LNCaP clone FGC (cell line): ENCODE measurements around the gene AP4E1.

Experiments used
- DNase-seq: peaks from one replicate; pipeline ENCODE4 v3.0.0-alpha.2; 2011; ENCODE audit warnings: low read depth
- H3K4me3 ChIP-seq: 2 replicates; pipeline ENCODE4 v1.5.1; 2011; ENCODE audit warnings: mild to moderate bottlenecking, low read depth, low read length, control low read depth
- TF ChIP-seq, protein P1 (sequence below): IDR thresholded peaks from 2 replicates; pipeline ENCODE4 v1.5.1; 2012; ENCODE audit warnings: mild to moderate bottlenecking; ENCODE audit not compliant: control insufficient read depth, insufficient read depth; ENCODE audit errors: extremely low read depth

The AP4E1 gene

DNA sequence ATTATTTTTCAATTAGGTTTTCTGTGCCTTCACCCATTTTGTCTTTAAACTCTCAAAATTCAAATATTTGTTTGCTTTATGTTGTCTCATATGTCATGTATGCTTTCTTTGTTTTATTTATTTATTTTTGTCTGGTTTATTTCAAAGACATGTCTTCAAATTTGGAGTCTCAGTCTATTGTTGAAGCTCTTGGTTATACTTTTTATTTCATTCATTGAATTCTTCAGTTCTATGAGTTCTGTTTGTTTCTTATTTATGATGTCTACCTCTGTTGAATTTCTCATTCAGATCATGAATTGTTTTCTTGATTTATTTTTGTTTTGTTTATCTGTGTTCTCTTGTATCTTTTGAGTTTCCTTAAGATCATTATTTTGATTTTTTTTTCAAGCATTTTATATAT, 55.6 kb downstream of the AP4E1 start:
- H3K4me3 ChIP-seq = no peak overlapping the region
- DNase-seq = no peak
- TF ChIP-seq, protein P1, sequence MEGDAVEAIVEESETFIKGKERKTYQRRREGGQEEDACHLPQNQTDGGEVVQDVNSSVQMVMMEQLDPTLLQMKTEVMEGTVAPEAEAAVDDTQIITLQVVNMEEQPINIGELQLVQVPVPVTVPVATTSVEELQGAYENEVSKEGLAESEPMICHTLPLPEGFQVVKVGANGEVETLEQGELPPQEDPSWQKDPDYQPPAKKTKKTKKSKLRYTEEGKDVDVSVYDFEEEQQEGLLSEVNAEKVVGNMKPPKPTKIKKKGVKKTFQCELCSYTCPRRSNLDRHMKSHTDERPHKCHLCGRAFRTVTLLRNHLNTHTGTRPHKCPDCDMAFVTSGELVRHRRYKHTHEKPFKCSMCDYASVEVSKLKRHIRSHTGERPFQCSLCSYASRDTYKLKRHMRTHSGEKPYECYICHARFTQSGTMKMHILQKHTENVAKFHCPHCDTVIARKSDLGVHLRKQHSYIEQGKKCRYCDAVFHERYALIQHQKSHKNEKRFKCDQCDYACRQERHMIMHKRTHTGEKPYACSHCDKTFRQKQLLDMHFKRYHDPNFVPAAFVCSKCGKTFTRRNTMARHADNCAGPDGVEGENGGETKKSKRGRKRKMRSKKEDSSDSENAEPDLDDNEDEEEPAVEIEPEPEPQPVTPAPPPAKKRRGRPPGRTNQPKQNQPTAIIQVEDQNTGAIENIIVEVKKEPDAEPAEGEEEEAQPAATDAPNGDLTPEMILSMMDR = no peak

DNA sequence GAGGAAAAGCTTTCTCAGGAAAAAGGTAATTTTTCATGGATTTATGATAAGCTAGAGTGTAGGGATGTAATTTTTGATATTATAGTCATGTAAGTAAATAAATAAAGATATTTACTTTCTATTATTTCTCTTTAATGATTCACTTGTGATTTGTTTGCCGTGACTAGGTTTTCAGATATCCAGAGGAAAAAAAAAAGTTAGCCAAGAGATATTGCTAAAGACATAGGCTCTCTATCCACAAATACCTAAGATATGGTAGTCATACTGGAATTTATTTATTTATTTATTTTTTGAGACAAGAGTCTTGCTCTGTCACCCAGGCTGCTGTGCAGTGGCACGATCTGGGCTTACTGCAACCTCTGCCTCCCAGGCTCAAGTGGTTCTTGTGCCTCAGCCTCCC, 59.9 kb downstream of the AP4E1 start:
- TF ChIP-seq, protein P1 = no peak
- DNase-seq = no peak
- H3K4me3 ChIP-seq = no peak overlapping the region

DNA sequence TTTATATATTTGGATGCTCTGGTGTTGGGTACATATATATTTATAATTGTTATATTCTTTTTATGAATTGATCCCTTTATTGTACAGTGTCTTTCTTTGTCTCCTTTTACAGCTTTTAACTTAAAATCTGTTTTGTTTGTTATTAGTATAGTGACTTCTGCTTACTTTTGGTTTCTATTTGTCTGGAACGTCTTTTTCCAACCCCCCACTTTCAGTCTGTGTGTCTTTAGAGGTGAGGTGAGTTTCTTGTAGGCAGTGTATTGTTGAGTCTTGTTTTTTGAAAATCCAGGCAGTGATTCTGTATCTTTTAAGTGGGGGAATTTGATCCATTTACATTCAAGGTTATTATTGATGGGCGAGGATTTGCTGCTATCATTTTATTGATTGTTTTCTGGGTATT, 62.0 kb downstream of the AP4E1 start:
- H3K4me3 ChIP-seq = no peak overlapping the region
- TF ChIP-seq, protein P1 = no peak
- DNase-seq = no peak

DNA sequence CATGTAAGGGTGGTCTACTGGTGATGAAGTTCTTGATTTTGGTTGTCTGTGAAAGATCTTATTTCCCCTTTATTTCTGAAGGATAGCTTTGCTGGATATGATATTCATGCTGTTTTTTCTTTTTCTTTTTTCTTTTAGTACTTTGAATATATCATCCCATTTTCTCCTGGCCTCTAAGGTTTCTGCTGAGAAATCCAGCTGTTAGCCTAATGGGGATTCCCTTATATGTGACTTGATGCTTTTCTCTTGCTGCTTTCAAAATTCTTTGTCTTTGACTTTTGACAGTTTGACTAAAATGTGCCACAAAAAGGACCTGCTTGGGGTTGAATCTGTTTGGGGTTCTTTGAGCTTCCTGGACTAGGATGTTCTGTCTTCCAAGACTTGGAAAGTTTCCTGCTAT, 62.6 kb downstream of the AP4E1 start:
- no peak for DNase-seq
- H3K4me3 ChIP-seq = no peak overlapping the region
- TF ChIP-seq, protein P1 = no peak

DNA sequence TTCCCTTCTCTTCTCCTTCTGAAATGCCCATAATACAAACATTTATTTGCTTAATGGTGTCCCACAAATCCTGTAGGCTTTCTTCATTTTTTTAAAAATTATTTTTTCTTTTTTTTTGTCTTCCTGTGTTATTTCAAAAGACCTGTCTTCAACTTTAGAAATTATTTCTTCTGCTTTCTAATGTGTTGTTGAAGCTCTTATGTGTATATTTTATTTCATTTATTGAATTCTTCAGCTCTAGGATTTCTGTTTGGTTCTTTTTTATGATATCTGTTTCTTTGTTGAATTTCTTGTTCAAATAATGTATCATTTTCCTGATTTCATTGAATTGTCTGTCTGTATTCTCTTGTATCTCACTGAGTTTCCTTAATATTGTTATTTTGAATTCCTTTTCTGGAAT, 63.1 kb downstream of the AP4E1 start:
- no peak for DNase-seq
- no peak overlapping the region for H3K4me3 ChIP-seq
- TF ChIP-seq, protein P1 = no peak

DNA sequence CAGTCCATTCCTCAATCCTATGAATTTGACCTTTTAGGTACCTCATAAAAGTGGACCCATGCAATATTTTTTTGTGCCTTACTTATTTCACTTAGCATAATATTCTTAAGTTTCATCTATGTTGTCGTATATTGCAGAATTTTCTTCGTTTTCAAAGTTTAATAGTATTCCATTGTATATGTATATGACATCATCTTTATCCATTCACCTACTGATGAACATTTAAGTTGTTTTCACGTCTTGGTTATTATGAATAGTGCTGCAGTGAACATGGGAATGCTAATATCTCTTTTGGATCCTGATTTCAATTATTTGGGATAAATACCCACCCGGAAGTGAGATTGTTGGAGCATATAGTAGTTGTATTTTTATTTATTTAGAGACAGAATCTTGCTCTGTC, 65.1 kb downstream of the AP4E1 start:
- TF ChIP-seq, protein P1 = no peak
- DNase-seq = no peak
- H3K4me3 ChIP-seq = no peak overlapping the region

DNA sequence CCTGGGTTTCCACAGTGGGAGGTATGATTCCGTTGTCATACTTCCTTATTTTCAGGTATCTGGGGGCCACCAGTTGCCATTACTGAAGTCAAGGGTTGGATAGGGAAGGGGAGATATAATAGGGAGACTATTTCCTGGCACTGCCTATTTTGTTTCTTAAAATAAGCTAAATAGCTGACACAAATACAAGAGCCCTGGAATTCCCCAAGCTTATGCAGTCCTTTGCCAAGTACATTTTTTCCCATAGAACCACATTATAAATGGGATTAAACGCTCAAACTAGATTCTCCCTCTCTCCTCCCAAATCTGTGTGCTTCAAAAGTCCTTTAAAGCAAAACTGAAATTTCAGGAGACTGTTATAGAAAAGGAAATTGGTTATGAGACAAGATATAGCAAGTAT, 68.7 kb downstream of the AP4E1 start:
- H3K4me3 ChIP-seq = no peak overlapping the region
- no peak for DNase-seq
- TF ChIP-seq, protein P1 = no peak
